HG03095 (cell line): ENCODE measurements around the gene C1QL2.

ENCODE experiments used
- ATAC-seq: cut with Tn5 transposase; IDR thresholded peaks from one replicate; pipeline ENCODE4 v1.9.1; 2021; ENCODE audit warnings: moderate library complexity; ENCODE audit not compliant: unreplicated experiment

The C1QL2 gene

DNA sequence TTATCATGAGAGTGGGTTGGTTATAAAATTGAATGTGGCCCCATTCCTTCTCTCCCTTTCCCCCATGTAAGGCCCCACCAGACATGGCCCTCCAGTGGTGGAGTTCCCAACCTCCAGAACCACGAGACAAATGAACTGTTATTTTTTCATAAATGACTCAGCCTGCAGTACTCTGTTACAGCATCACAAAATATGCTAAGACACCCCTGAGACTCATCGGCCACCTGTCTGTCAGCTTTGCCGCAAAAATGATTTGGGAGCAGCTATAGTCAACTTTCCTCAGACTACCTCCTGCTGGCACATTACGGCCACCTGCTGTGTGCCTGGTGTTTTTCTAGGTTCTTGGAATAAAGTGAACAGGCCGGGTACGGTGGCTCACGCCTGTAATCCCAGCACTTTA lies 21.4 kb upstream of the C1QL2 start:
- ATAC-seq, result no peak

DNA sequence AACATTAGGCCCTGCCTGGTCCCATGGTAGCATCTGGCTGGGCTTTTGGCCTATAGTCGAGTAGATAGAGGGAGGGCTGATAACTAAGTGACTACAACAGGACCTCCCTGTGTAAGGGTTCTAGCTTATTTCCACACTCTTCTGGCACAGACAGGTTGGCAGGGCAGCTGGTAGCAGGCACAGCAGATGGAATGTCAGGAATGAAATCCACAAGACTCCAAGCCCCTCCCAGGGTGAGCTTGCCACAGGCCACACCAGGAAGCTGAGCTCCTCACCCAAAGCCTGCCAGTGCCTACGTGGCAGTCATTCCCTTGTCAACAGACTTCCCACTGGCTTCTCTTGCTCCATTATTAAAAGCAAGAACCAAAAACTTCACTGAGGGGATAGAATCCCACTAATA lies 20.7 kb upstream of the C1QL2 start:
- ATAC-seq, result no peak

DNA sequence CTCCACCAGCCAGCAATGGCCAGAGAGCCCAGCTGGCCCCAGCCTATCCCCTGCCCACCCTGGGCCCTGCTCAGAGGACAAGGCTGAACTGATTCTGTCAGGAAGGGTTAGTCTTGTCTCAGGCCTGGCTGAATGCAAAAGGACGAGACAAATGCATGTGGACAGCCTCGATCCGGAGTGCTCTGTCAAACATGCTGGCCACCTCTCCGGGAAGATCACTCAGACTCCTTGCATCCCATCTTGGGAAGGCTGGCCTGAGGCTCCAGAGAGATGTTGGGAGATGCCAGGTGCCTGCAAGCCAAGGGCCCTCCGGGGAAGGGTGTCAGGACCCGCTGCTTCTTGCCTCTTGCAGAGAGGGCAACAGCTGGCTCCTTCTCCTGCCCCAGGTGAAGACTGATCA lies 20.2 kb upstream of the C1QL2 start:
- no peak for ATAC-seq

DNA sequence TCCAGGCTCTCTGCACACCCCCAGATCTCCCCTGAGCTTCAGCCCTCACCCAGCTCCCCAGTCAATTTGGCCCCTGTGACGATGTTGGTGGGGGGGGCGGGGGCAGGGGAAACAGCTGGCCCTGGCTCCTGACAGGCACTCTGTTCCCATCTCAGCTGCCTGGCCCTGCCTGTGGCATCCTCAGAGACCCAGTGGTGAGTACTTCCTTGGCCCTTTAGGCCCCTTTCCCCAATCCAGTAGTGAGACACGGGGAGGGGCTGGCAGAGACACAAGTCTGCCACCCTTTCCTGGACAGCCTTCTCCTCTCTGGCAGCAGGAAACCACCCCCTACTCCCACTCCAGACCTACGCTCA lies 19.3 kb upstream of the C1QL2 start:
- no peak for ATAC-seq

DNA sequence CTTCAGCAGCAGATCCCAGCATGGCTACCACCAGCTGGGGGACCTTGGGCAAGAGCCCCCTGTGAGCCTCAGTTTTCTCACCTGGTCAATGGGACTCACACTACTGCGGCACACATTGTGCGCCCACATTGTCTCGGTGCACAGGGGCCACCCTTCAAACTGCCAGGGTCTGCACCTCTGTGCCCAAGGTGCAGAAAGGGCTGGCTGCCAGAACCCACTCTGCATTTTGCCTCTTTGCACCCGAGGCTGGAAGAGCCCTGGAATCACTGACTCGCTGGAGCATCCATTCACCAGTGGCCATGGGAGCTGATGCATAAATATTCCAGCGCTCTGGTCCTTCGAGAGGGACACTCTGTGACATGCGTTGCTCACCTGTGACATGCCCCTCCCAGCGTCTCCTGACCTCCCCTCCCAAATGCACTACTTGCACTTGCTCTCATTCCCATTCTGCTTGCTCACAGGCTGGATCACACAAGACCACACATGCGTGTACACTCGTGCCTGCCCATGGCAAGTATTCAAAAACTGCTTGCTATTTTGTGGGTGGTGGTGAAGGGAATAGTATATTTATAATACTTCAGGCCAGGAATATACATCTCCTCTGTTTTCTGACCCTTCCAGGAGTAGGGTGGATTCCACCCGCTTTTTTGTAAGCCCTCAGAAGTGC lies 18.8 kb upstream of the C1QL2 start:
- no peak for ATAC-seq

DNA sequence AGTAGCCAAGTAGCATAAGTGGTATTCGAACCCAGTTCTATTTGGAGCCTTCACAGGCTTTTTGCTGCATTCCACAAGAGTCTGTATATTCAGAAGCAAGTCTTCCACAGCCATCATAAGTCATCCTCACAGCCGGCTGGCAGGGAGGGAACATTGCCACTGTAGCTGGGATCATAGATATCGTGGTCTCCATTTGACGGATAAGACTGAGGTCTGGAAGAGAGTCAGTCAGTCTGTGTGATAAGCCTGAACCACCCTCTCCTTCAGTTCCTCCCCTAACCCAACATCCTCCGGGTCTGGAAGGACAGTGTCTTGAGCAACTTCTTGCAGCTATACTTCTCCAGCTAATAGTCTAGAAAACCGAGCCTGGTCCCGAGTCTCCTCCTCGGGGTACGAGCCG lies 17.0 kb upstream of the C1QL2 start:
- no peak for ATAC-seq

DNA sequence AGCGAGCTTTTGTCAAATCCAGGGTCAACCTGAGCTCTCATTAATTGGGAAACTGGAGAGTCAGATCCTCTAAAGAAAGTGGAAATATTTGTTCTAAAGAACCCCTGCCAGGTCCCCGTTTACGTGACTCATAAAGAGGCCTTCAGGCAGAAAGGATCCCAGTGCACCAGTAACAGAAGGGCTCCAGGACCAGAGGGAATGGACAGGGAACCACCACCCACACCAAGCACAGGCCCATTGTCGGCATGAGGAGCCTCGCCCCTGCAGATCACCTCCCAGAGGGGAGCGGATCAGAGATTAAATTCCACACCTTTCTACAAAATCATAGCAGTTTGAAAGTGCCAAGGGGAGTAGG lies 16.4 kb upstream of the C1QL2 start:
- ATAC-seq, result no peak

DNA sequence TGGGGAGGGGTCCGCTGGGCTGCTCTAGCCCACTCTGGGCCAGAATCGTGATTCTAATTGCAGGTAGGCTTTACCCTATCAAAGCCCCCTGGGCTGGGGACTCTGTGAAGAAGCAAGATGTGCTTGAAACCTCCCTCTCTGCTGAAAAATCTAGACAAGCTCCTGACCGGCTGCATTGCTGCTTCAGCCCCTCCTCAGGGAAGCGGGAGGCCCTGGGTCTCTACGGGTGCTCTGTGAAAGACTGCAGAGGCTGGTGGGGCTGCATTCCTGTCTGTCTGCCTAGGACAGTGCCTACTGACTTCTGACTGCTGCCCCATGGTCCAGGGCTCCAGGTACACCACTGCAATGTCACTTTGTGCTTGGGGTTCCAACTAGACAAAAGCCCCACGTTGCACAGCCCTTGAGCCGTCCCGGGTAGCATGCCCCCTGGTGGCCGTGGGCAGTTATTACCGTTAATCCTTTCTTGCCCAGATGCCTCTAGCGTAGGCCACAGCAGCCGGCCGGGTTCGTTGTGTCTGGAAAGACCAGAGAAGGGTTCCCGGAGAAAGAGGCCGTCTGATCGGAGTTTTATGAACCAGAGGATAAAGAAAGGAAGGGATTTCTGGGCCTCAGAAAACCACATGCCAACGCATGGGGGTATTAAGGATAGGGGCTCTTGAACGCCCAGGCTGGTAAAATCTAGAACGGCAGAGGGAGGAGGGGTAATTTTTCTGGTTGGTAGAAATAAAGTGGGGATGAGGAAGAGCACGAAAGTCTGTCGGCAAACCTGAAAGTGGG lies 15.9 kb upstream of the C1QL2 start:
- ATAC-seq, result no peak

DNA sequence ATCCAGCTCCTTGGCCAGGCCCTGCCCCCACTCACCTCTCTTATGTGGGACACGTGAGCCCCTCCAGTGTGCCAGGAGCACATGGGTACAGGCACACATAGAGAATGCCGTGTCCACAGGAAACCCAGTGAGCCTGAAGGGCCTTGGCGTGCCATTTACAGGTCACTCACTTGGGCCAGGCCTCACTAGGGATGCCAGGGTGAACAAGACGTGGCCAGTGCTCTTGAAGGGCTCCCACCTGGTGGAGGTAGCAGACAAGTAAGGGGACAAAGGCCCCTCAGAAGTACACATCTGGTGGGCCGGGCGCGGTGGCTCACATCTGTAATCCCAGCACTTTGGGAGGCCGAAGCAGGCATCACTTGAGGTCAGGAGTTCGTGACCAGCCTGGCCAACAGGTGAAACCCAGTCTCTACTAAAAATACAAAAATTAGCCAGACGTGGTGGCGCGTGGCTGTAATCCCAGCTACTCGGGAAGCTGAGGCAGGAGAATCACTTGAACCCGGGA lies 15.1 kb upstream of the C1QL2 start:
- ATAC-seq, result no peak

DNA sequence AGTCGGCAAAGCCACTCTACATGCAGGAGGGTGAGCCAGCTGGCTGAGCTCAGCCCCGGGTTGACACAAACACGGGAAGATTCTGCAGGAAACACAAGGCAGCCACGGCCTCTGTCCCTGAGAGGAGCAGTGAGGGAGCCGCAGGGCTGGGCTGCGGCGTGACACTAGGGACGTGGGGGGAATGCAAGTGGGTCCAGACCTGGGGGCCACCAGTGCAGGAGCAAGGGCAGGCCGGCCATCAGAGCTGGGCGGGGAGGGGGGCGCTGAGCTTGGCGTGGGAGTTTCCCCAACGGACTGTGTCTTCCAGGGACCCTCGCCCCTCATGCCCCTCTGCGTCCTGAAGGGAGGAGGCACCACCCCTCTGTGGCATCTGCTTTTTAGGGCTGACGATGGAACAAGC lies 12.0 kb upstream of the C1QL2 start:
- ATAC-seq, result no peak

DNA sequence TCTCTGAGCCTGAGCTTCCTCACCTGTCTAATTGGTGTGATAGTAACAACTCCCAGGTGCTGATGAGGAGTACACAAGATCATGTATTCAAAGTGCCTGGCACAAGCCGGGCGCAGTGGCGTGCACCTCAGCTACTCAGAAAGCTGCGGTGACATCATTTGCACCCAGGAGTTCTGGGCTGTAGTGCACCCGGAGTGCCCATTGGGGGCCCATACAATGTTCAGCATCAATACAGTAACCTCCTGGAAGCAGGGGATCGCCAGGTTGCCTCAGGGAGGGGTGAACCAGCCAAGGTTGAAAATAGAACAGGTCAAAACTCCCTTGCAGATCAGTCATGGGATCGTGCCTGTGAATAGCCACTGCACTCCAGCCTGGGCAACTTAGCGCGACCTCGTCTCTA lies 11.2 kb upstream of the C1QL2 start:
- no peak for ATAC-seq

DNA sequence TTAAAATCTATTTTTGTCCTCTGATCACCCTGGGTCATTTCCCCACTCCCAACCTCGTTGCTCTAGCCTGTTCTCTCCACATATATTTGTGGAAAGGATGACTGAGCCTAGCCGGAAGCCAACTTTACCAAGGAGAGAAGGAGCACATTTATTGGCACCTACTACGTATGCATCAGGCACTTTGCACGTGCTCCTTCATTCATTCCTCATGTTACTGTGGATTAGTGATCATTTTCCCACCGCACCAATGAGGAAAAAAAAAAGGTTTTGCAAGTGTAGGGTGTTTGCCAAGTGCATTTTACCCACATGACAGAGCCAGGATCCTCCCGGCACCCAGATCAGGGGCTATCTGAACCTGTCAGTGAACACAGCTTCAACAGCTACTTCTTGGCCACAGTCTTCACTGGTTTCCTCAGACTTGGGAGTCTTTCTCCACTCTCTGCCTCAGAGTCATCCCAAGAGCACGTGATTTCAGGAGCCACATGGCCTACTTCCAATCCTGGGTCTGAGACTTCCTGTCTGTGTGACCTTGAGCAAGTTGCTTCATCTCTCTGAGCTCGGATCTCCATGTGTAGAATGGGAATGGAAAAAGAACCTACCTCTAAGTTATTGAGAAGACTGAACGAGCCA lies 1.9 kb upstream of the C1QL2 start:
- ATAC-seq, result no peak

DNA sequence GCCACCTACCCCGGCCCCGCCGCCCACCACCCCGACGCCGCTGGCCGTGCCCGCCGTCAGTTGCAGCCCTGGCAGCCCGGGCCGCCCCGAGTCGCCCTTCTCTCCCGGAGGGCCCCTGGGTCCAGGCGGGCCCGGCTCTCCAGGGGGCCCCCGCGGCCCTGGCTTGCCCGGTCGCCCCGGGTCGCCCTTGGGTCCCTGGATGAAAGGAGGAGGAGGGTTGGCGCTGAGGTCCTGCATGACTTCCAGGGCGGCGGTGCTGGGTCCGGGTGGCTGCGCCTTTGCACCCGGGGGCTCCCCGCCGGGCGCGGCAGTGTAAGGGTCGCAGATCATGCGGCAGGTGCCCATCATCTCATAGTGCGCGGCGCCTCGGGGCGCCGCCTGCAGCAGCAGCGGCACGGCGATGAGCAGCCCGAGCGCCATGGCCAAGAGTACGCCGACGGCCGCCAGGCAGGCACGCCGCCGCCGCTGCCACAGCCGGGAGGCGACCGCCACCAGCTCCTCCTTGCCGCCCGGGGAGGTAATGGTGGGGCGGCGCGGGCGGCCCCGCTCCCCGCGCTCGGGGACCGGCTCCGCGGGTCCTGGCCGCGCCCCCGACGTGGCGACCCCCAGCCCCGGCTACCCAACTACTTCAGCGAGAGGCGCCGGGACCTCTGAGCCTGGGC lies 570 bp downstream of the C1QL2 start:
- ATAC-seq, result no peak

DNA sequence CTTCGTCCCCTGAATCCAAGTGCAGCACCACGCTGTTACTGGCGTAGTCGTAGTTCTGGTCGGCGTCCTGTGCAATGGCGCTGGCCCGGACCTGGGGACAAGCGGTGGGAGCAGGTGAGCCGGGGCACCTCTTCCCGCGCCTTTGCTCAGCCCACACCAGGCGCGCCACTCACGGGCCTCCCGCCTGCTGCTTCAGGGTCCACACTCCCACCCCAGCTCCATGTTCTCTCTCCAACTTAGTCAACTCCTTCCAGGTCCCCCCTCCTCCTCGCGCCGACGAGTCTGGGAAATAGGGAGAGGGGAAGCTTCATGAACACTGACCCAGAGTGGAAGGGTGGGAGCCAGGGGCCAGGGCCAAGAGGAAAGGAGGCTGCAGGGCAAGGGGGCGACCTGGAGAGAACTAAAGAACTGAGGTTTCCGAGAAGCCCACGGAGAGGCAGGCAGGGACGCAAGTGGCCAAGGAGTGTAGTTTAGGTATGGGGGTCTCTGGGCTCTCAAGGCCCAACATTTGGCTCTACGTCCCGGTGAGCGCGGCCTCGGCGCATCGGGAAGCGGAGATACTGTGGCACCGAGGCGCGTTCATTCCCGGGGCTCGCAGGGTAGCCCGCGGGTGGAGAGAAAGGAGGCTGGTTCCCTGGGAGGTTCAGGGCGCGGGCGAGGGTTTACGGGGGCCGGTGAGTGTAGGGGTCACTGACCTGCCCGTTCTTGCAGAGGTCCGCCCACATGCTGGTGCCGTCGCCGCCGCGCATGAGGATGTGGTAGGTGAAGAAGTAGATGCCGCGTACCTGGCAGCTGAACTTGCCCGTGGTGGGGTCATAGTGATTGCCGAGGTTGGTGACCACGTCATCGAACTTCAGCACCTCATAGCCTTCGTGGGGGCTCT lies 1.4 kb downstream of the C1QL2 start:
- ATAC-seq, result no peak

DNA sequence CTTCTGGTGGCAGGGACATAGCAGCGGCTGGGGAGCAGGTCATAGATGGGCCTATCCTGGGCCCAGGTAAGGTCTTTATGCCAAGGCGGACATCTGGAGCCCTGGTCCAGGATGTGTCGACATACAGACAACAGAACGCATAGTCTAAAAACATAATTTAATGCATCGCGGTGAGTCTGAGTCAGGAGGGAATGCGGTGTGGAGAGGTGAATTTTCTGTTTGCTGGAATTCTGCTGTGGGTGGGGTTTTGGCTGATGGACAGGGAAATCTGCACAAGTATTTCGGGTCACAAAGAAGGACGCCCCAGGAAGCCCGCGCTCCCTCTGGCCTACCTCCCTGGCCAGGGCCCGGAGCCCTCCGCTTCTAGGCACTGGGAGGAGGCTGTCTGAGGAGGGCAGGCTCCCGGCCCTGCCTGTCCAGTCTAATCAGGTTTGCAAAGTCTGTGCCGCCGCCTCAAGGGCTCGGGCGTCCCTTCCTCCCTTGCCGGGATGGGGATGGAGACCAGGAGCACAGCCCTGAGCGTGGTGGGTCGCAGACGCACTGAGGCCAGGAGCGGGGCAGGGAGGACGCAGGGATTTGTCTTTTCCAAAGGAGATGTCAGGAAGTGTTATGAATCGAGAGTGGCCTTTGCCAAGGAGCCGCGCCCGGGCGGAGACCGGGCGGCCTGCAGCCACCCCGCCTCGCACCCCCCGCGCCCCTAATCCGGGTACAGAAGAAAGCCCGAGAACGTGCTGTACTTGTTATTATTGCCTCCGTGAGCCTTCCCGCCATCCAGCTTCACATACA lies 2.3 kb downstream of the C1QL2 start:
- no peak for ATAC-seq

DNA sequence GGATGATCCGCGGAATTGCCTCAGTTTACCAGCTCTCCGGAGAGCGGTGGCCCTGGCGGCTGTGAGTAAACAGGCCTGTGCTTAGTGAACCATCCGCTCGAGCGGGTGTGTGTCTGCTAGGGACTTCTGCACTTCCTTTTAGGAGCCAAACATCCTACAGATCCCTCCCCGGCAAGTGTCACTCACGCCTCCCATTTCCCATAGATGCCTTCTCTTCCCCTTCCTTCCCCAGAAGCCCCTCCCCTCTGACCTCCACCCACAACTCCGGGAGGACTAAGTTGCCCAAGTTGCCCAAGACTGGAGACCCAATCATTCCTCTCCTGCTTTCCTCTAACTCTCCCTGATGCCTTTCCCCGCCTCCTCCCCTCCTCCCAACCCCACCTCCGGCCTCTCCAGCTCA lies 2.9 kb downstream of the C1QL2 start:
- ATAC-seq, result no peak

DNA sequence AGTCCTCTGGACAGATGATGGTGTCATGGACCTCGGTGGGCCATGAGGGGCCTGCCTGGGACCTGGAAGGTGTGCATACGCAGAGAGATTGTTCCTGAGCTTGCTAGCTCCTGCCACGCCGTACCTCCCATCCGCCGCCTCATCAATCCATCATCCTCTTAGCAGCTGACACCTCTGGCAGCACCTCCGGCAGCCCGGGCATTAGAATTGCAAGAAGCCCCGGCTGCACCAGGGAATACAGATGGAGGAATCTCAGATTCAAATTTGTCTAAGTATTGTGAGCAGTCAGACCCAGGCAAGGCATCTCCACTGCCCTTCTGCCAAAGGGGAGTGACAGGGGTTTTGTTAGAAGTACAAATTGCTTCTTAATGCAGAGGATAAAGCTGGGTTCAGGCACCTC lies 4.5 kb downstream of the C1QL2 start:
- ATAC-seq, result no peak

DNA sequence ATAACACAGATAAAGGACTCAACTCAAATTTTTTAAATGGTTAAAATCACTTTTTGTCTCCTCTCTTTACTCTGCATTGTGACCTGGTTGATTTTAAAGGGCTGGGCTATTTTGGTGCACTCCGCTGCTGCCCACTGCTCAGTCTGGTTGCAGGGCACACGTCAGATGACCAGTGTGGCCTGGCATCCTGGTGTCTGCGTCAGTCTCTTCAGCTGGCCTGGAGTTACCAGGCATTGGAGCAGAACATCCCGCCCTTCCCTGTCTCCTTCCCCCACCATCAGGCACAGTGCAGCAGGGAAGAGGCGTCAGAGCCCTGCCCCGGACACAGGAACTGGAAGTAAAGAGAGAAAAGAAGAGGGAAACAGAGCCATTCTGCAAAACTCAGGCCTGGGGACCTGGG lies 8.9 kb downstream of the C1QL2 start:
- ATAC-seq, result no peak

DNA sequence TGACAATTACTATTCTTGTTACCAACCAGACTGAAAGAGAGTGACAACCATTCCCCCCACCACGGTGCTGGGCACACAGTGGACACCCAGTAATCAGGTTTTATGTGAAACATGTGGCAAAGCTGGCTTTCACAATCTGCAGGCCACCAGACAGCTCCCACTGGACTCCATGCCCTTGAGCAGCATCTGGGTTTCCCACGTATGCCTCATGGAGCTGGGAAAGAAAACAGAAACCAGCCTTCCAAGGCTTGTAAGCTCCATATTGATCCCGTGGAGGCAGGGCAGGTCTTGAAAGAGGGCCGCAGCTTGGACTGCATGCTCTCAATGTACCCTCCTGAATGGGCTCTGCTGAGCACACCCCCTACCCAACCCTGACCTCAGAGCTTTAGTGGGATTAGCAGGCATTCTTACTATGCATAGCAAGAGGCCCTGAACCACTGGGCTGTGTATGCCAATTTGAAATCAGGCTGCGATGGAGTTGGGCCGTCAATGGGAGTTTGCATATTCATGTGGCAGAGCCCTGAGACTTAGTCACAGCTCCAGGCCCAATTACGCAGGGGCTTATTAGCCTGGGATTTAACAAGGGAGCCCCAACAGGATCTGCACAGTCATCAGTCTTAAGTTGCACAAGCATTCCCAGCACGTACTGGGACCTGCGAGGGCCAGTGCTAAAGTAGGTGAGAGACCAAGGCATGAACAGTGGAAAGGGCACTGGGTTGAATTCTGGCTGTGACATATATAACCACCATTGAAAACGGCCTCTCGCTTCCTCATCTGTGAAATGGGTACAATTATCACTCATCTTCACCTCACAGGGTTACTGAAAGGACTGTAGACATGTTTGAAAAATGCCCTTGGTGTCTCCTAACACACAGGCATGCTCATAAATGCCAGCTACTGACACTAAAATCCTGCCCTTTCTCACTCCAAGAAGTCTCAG lies 10.5 kb downstream of the C1QL2 start:
- no peak for ATAC-seq
